Measurements from ENCODE around the gene CEP164.
"Not testable (repeated sequence)": the region's sequence is repeated elsewhere in the genome, so short reads cannot be mapped to it uniquely, and the experiment has no call there.

Gene CEP164

GRCh38 chr11:117369534-117369933 is 41.9 kb downstream of the CEP164 start:
- DNase-seq = no peak

DNA sequence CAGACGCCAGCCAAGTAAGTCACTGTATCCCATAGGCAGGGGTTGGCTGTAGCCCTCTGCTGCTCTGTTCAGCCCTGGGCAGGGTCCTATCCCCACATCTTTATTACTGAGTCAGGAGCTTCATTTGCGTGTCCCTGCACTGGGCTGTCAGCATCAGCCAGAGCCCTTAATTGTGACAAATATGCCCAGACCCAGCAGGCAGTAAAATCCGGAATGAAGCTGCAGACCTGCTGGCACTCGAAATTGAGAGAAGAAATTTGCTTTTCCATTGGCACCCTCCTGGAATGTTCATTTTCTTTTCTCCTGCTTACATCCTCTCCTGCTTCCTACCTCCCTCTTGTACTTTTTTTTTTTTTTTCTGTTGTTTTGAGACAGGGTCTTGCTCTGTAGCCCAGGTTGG is 43.8 kb downstream of the CEP164 start:
- no peak for DNase-seq

DNA sequence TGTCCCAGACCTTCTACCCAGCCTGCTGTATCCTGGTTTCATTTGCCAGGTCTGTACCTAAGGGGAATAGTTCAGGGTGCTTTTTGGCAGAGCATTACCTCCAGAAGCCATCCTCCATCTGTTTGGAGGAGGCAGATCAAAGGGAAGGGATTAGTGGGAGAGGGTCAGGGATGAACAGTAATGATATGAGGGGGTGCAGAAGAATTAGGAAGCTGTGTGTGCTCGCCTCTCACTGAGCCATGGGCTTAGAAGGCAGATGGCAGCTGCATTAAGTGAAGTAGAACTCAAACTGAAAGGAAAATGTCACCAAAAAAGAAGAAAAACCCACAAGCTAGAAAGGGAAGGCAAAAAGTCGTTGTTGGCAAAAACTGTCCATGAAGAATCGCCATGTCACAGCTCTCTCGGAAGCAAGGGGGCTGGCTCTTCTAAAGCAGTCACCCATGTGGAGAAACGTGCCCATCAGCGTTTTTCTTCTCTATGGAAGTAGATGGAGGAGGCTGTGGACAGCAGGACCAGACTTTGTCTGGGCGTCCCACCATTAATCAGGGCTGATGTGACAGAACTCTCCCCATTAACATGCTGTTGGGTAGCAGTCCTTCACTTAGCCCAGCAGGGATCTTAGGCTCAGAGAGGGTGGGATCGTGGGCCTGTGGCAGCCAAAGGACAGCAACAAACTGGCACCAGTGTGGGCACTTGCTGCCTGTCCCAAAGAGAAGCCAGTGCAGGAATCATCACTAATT is 46.8 kb downstream of the CEP164 start:
- no peak for DNase-seq

DNA sequence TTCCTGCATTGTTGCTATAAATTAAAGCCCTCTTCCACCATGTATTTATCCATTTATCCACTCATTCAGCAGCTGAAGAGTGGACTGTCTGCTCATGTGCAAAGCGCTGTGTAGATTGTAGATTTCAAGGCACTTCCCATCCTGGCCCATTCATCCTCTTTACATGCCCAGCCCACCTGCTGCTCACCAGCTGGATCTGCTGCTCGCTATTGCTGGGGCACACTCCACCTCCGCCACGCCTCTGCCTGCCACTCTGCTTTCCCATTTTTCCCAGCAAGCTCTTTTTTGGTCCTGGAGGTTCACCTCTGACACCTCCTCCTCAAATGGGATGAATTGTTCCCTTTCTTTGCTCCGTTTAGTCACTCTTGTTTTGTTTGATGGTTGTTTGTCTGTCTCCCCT is 48.3 kb downstream of the CEP164 start:
- DNase-seq = no peak

GRCh38 chr11:117376517-117376916 is 48.9 kb downstream of the CEP164 start:
- no peak for DNase-seq

DNA sequence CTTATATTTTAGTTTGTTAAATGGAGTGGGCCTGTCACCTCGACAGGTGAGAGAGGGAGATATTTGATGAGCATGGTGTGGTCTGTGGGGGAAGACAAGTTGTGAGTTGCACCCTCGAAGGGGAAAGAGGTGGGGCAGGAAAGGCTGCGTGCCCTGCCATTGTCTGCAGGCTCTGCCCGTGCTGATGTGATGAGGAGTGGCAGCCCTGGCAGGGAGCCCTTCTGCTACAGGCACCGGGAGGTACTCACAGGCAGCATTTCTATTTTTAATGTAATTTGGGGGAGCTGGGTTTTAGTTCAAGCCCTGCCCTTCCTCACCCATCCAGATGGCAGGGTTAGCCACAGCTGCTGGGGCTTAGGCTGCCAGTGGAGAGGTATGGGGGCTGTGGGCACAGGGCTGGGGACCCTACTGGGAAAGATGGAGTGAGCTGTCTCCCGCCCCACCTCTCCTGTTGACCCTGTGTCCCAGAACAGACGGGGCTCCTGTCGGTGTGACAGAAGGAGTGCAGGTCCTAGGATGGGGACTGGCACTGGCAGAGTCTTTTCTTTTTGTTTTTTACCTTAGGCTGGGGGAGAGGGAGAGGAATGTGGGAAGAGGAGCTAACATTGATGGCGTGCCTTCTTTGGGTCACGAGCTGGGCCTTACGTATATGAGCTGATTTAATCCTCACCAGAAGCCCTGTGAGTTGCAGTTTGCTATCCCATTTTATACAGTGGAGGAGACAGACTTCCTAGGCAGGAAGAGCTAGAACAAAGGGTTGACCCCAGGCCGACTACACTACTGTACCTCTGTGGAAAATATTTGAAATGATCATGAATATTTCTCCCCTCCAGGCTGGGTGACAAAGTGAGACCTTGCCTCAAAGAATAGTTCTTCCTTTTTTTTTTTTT is 51.6 kb downstream of the CEP164 start:
- DNase-seq = no peak

DNA sequence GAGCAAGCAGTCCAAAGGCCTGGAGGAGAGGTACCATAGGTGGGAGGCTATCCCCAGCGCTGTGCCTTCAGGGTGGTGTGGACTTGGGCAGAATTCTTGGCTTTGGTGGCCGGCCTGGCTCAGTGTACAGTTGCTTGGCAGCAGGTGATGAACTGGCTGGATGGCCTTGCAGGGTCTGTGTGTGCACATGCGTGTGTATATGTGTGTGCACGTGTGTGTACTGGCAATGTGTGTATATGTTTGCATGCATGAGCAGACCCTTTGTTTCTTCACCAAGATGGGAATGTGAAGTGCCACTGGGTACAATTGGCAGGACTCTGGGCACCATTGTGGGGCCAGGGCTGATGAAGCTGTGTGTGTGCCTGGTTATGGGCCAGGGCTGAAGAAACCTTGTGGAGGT is 53.0 kb downstream of the CEP164 start:
- DNase-seq = no peak

GRCh38 chr11:117381481-117382387 is 54.1 kb downstream of the CEP164 start:
- no peak for DNase-seq

DNA sequence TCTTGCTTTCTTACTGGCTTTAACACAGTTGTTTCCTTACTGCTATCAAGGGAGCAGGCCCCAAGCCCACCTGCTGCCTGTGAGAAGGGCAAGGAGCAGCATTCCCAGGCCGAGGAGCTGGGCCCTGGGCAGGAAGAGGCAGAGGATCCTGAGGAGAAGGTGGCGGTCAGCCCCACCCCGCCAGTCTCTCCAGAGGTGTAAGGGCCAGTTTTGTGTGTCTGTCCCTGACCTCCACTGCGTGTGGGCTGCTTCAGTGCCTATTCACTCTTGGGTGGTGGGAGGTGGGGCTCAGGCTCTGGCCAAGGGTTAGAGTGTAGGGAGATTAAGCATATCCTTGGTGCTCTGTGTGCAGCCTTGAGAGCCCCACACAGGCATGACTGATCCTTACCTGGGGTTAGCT is 55.1 kb downstream of the CEP164 start:
- no peak for DNase-seq

DNA sequence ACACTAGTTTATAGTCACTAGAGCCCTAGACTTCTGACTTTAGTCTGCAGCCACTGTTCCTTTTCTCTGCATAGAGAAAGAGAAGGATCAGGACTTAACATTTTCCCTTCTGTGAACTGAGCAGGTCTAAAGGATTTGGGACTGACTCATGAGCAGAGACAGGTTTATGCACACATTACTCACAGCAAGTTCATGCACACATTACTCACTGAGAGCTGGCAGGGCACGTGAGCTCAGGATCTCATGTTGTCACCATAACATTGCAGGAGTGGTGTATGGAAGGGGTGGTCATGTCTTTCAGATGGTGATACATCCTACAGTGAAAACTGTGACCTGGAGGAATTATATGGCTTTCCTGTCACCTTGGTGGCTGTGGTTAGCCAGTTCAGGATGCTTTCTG is 56.4 kb downstream of the CEP164 start:
- DNase-seq = no peak

DNA sequence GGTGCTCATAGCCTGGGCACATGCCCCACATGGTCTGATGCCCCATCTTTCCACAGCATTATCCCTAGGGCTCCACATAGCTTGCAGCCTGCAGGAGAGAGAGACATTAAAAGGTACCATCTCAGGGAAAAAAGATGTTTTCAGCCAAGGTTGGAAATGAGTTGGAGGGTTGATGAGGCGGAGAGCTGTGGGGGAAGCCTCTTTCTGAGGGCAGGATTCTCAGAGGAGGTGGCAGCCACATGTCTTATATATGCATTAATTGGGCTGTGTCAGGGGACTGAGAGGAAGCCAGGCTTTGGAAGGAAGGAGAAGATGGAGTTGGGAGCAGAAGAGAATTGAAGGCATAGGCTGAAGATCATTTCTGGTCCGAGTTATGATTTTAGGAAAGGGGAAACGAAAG is 57.8 kb downstream of the CEP164 start:
- no peak for DNase-seq

- no peak for DNase-seq
Measured at GRCh38 chr11:117385906-117386305, 58.3 kb downstream of the CEP164 start.

DNA sequence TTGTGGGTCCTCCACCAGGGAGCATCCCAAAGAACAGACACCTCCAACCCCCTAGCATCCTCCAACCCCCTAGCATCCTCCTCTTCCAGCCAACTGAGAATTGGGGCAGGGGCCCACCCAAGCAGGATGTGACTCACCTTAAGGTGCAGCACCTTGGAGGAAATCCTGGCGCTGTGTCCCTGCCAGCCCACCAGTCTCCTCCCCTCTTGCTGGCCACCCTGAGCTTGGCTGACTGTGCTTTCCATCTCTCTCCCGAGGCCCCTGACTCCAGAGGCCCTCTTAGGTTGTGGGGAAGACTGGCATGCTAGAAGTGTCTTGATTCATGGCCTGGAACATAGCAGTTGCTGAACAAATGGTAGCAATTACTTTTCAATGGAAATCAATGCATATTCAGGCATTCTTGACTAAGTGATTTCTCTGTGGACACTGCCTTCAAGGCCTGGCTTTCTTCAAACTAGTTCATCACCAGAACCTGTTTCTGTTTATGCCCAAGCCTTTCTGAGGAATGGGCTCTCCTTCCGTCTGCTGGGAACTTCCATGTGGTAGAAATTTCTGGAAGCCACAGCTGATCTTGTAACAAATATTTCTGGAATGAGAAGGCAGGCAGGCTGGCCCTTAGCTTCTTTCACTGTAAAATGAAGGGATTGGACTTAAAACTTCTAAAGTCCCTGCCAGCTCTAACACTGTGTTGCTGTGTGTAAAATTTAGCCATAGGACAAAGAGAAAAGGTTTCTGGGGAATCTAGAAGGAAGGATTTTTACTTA is 60.5 kb downstream of the CEP164 start:
- no peak for DNase-seq

DNA sequence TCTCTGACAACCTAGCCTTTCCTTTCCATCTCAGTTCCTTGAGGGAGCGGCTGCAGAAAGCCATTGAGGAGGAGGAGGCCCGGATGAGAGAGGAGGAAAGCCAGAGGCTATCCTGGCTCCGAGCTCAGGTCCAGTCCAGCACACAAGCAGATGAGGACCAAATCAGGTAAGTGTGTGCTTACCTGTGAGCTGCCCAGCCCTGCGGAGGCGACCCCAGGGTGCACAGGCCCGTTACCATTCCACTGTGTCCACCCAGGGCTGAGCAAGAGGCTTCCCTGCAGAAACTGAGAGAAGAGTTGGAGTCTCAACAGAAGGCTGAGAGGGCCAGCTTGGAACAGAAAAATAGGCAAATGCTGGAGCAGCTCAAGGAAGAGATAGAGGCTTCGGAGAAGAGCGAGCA is 63.1 kb downstream of the CEP164 start:
- no peak for DNase-seq

- DNase-seq = no peak
Measured at GRCh38 chr11:117391181-117391580, 63.5 kb downstream of the CEP164 start.

DNA sequence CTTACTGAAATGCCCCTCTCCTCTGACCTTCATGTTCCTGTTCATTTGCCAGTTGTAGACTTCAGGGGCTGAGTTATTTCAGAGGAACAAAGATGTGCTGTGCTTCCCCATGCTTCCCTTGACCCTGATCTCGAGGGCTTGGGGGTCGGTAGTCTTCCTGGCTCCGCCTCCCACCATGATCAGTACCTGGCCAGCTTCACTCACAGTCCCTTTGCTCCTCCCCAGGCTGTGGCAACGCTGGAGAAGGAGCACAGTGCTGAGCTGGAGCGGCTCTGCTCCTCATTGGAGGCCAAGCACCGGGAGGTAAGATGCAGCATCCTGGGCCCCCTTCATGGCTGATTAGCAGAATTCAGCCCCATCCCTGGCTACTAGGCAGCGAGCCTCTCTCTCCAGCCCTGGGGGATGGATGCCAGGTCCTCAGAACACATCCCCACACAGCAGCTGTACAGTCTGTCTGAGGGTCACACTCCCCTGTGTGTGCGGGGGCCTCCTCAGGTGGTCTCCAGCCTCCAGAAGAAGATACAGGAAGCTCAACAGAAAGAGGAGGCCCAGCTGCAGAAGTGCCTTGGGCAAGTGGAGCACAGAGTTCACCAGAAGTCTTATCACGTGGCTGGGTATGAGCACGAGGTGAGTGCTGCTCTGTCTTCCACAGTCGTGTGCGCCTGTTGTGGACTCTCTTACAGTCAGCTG is 64.5 kb downstream of the CEP164 start:
- DNase-seq = no peak

DNA sequence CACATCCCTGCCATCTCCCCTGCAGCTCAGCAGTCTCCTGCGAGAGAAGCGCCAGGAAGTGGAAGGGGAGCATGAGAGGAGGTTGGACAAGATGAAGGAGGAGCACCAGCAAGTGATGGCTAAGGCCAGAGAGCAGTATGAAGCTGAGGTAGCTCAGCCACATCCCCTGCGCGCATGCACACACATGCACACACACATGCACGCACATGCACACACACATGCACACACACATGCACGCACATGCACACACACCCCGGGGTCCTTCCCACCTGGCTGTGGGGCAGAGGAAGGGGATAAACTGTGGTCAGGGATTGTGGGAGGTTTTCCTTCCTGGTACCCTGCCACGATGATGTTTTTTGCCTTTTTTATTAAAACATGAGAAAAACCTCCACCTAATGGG is 65.3 kb downstream of the CEP164 start:
- DNase-seq = no peak

GRCh38 chr11:117394221-117394925 is 66.7 kb downstream of the CEP164 start:
- no peak for DNase-seq

GRCh38 chr11:117395476-117395875 is 67.8 kb downstream of the CEP164 start:
- no peak for DNase-seq

- no peak for DNase-seq
Measured at GRCh38 chr11:117396970-117397369, 69.3 kb downstream of the CEP164 start.

DNA sequence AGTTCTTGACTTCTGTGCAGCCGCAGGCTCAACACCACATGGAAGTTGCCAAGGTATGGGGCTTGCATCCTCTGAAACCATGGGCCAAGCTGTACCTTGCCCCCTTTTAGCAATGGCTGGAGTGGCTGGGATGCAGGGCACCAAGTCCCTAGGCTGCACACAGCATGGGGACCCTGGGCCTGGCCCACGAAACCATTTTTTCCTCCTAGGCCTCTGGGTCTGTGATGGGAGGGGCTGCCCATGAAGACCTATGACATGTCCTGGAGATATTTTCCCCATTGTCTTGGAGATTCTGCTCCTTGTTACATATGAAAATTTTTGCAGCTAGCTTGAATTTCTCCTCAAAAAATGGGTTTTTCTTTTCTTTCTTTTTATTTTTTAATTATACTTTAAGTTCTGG is 71.0 kb downstream of the CEP164 start:
- not testable (repeated sequence) for DNase-seq

Data from DMS79 (cell line).